ENCODE data around the gene PKMYT1. TPM values are rescaled to one million over a fixed set of nuclear protein-coding genes. Genes with fewer than 3 reads are reported as not detected.

Gene PKMYT1
- total and polyA plus RNA-seq, 9 of the 15 experiments (the other 6 are each of a cell fraction or from before 2014, with no cell fraction given), result 8.7 to 201 (median 37.8) TPM

- TF ChIP-seq, protein P1, sequence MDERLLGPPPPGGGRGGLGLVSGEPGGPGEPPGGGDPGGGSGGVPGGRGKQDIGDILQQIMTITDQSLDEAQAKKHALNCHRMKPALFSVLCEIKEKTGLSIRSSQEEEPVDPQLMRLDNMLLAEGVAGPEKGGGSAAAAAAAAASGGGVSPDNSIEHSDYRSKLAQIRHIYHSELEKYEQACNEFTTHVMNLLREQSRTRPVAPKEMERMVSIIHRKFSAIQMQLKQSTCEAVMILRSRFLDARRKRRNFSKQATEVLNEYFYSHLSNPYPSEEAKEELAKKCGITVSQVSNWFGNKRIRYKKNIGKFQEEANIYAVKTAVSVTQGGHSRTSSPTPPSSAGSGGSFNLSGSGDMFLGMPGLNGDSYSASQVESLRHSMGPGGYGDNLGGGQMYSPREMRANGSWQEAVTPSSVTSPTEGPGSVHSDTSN (CRISPR knock-in tag; IDR thresholded peaks at IDR 0.05; ENCODE audit: low read depth), result no peak
- TF ChIP-seq, protein P1 (tag; conservative IDR thresholded peaks at IDR 0.05; ENCODE audit: low read depth), result no peak
- TF ChIP-seq ZNF551 (CRISPR knock-in tag; IDR thresholded peaks at IDR 0.05) (no peak), MAFF (IDR thresholded peaks at IDR 0.05; ENCODE audit: low read length) (no peak), ZNF512 (tag; IDR thresholded peaks at IDR 0.05) (no peak), NUFIP1 (IDR thresholded peaks at IDR 0.05; ENCODE audit: partially characterized antibody) (no peak), BRCA1 (IDR thresholded peaks at IDR 0.05) (no peak), BRCA1 (CRISPR knock-in tag; IDR thresholded peaks at IDR 0.05) (0 out of 2 replicates have a peak, but pooled peaks have one; percentile 77), HCFC1 (IDR thresholded peaks at IDR 0.05; ENCODE audit: low read depth, low read length) (no peak), HDAC2 (IDR thresholded peaks at IDR 0.05) (0 out of 2 replicates have a peak, but pooled peaks have one; percentile 29), HMBOX1 (IDR thresholded peaks at IDR 0.05) (no peak), NR2F6 (CRISPR knock-in tag; IDR thresholded peaks at IDR 0.05) (no peak), SIN3A (IDR thresholded peaks at IDR 0.05; ENCODE audit: borderline replicate concordance in 2 of 2, control insufficient read depth in 1 of 2, low read depth in 2 of 2, low read length in 2 of 2) (peak; percentile 65 to 68; a peak in 1 of 4 replicates), HDAC1 (IDR thresholded peaks at IDR 0.05) (0 out of 4 replicates have a peak, but pooled peaks of 1 of the 2 experiments have one; percentile 6), TEAD4 (IDR thresholded peaks at IDR 0.05; ENCODE audit: low read length) (no peak), TEAD4 (CRISPR knock-in tag; IDR thresholded peaks at IDR 0.05; ENCODE audit: borderline replicate concordance) (no peak), ZFP36 (IDR thresholded peaks at IDR 0.05; ENCODE audit: low read depth, low read length, partially characterized antibody) (no peak), ZBTB11 (CRISPR knock-in tag; IDR thresholded peaks at IDR 0.05) (0 out of 6 replicates have a peak, but pooled peaks of 1 of the 3 experiments have one; percentile 29), NRF1 (conservative IDR thresholded peaks at IDR 0.05 in 1 of 2, IDR thresholded peaks at IDR 0.05 in 1 of 2) (peak in 1 of 2 experiments; percentile 37; a peak in 1 of 4 replicates)
Measured at GRCh38 chr16:3021449-3022207, 41.4 kb upstream of the PKMYT1 start (continued).
